RWPE2 (cell line): ENCODE measurements around the gene SLC1A7.
A peak's percentile ranks its signal among the peaks of the same experiment; 100 is the strongest.

Experiments
- ATAC-seq: fragments of 200-7000 bp; cut with Tn5 transposase; 3 replicates; pipeline ENCODE4 v1.9.1; 2021; ENCODE audit warnings: low read depth
- DNase-seq: peaks from one replicate; pipeline ENCODE4 v3.0.0-alpha.2; 2020; ENCODE audit warnings: low spot score
- H3K27ac ChIP-seq: fragments of 450-650 bp; 2 replicates; pipeline ENCODE4 v1.5.1; 2017; ENCODE audit warnings: mild to moderate bottlenecking; ENCODE audit not compliant: poor library complexity, severe bottlenecking
- H3K27me3 ChIP-seq: fragments of 250-450 bp; sonication (Bioruptor Pico); 2 replicates; pipeline ENCODE4 v1.5.1; 2021; ENCODE audit warnings: mild to moderate bottlenecking, moderate library complexity; ENCODE audit not compliant: insufficient read depth, poor library complexity, severe bottlenecking
- H3K36me3 ChIP-seq: fragments of 250-450 bp; sonication (Bioruptor Pico); 2 replicates; pipeline ENCODE4 v1.5.1; 2020; ENCODE audit warnings: low read depth, mild to moderate bottlenecking, moderate library complexity
- H3K4me1 ChIP-seq: fragments of 250-450 bp; sonication (Bioruptor Pico); 2 replicates; pipeline ENCODE4 v1.5.1; 2021; ENCODE audit warnings: mild to moderate bottlenecking, moderate library complexity; ENCODE audit not compliant: insufficient read depth, poor library complexity, severe bottlenecking
- H3K4me3 ChIP-seq: fragments of 250-450 bp; sonication (Bioruptor Pico); 2 replicates; pipeline ENCODE4 v1.5.1; 2021; ENCODE audit warnings: mild to moderate bottlenecking, moderate library complexity; ENCODE audit not compliant: severe bottlenecking
- H3K9me3 ChIP-seq: fragments of 250-450 bp; sonication (Bioruptor Pico); 2 replicates; pipeline ENCODE4 v1.5.1; 2021; ENCODE audit warnings: mild to moderate bottlenecking, moderate library complexity; ENCODE audit not compliant: severe bottlenecking
- TF ChIP-seq, protein P1 (sequence below): fragments of 450-650 bp; IDR thresholded peaks from one replicate; pipeline ENCODE4 v1.5.1; 2017; ENCODE audit warnings: mild to moderate bottlenecking, moderate library complexity; ENCODE audit not compliant: poor library complexity, severe bottlenecking

The SLC1A7 gene

DNA sequence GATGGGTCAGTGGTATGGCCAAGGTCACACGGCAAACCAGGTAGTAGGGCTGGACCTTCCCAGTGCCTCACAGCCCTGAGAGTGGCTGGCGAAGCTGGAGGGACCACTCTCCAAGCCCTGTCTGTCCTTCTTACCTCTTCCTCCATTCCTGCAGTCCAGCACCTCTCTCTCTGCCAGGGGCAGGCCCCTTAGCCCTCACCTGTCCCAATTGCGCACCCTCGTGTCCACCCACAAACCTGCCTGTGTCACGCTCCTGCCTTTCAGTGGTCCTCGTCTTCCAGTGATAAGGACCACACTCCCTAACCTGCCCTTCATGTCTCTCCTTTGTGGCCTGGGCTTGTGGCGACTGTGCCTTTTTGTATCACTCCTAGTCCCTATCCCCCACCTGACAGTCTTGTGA lies 77.0 kb downstream of the SLC1A7 start:
- H3K4me3 ChIP-seq, result no peak overlapping the region
- H3K36me3 ChIP-seq, result no peaks in the 10 kb centered on the region
- no peak for DNase-seq
- TF ChIP-seq, protein P1, sequence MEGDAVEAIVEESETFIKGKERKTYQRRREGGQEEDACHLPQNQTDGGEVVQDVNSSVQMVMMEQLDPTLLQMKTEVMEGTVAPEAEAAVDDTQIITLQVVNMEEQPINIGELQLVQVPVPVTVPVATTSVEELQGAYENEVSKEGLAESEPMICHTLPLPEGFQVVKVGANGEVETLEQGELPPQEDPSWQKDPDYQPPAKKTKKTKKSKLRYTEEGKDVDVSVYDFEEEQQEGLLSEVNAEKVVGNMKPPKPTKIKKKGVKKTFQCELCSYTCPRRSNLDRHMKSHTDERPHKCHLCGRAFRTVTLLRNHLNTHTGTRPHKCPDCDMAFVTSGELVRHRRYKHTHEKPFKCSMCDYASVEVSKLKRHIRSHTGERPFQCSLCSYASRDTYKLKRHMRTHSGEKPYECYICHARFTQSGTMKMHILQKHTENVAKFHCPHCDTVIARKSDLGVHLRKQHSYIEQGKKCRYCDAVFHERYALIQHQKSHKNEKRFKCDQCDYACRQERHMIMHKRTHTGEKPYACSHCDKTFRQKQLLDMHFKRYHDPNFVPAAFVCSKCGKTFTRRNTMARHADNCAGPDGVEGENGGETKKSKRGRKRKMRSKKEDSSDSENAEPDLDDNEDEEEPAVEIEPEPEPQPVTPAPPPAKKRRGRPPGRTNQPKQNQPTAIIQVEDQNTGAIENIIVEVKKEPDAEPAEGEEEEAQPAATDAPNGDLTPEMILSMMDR, result no peak
- no peaks in the 10 kb centered on the region for H3K9me3 ChIP-seq
- H3K4me1 ChIP-seq, result no peaks in the 10 kb centered on the region
- no peak overlapping the region for H3K27ac ChIP-seq
- H3K27me3 ChIP-seq, result peaks cover 34% of the 10 kb centered on the region
- ATAC-seq, result no peak

DNA sequence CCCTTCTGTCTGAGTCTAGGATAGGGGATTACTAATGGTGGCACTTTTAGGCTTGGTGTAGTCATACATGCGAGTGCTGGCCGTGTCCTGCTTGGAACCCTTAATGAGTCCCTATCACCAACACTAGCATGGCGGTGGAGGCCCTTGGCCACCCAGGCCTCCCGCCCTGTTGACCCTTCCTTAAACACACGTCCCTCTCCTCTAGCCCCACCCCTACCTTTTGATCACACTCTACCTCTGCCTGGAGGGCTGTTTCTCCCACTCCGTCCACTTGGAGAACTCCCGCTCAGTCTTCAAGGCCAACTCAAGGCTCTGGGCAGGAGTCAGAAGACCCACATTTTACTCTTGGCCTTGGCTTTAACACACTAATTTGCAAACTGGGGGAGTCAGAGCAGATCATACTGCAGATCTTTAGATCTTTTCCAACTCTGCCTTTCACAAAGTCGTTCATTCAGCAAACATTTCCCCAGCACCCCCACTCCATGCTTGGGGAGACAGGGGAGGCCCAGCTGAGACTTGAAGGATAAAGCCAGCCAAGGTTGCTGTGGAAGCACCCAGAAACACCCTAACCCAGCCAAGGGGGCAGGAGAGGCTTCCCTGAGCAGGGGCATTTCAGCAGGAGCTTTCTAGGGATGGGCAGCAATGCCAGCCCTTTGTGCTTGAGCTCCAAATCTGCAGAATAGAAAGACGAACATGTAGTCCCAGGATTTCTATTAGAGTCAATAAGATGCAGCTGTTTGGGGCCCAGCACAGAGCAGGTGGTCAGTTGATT lies 78.5 kb downstream of the SLC1A7 start:
- H3K36me3 ChIP-seq, result no peaks in the 10 kb centered on the region
- H3K9me3 ChIP-seq, result no peaks in the 10 kb centered on the region
- peaks cover 49% of the 10 kb centered on the region for H3K27me3 ChIP-seq
- H3K4me1 ChIP-seq, result no peaks in the 10 kb centered on the region
- TF ChIP-seq, protein P1, result no peak
- ATAC-seq (no peak), DNase-seq (no peak)
- no peak overlapping the region for H3K4me3 ChIP-seq
- no peak overlapping the region for H3K27ac ChIP-seq

DNA sequence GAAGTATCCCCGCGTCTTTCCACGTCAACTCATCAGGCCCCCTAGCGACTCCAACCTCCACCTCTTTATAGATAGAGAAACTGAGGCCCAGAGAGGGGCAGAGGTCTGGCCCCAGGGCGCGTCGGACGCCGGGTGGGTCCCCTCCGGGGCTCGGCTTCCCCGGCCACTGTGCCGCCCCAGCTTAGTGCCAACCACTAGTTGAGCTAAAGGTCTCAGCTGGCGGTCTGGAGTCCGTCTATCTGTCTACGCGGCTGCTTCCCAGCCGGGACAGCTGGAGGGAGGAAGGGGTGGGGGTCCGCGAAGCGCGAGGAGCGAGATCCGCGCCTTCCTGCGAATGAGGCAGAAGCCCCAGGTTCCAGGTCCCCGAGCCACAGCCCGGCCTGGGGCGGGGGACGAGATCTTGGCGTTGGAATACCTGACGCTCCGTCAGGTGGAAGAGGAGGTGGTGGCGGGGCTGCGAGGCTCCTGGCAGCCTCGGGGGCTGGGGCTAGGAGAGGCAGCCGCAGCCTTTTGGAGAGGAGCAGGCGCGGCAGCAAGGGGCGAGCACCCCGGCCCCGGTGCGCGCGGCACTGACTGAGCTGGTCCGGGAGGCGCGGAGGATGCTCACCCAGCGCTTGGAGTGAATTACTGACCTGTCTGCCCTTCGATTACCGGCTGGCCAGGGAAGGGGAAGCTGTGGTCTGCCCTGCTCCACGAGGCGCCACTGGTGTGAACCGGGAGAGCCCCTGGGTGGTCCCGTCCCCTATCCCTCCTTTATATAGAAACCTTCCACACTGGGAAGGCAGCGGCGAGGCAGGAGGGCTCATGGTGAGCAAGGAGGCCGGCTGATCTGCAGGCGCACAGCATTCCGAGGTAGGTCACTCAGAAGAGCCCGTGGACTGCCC lies 79.5 kb downstream of the SLC1A7 start:
- H3K27me3 ChIP-seq, result peaks cover 49% of the 10 kb centered on the region

DNA sequence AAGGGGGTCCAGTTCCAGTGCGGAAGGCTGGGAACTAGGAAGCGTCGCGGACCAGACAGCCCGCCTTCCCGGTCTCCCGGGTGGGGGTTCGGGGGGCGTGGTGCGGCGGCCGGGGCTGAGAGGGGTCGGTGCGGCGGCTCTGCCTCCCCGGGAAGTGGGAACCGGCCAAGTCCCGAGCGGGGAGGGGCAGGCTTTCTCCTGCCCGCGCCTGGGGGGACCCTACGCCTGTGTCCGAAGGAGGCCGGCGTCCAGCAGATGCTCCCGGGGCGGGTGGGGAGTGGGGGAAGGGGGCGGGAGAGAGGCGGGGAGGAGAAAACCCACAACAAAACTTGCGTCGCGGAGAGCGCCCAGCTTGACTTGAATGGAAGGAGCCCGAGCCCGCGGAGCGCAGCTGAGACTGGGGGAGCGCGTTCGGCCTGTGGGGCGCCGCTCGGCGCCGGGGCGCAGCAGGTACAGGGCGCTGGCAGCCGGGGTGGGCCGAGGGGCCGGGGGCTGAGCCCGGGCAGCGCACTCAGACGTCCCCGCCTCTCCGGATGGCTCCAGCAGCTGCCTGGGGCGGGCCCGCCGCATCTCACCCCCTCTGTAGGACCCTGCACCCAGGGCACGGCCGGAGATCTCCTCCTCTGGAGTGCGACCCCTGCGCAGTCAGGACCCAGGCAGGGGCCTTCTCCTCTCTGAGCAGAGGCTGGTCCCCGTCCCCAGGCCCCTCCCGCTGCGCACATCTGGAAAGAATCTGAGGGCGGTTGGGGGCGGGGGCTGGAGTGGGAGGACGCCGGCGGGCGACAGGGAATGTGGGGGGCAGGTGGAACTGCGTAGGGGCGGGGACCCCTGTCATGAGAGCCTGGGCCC lies 80.4 kb downstream of the SLC1A7 start, which contains the start of gene PODN:
PODN (plus strand) TSS at position 355 of the 849 bp plus-strand sequence. CDS start 7,643 bp downstream, outside the sequence.
- H3K36me3 ChIP-seq, result no peaks in the 10 kb centered on the region
- TF ChIP-seq, protein P1, result no peak
- H3K27ac ChIP-seq, result no peak within 1 kb of the TSS
- DNase-seq, result no peak
- H3K9me3 ChIP-seq, result no peaks in the 10 kb centered on the region
- no peaks in the 10 kb centered on the region for H3K4me1 ChIP-seq
- peak within 1 kb of the TSS; percentile 19 for H3K4me3 ChIP-seq
- peak; percentile 48 for ATAC-seq
- peaks cover 49% of the 10 kb centered on the region for H3K27me3 ChIP-seq

More for the DNA sequence above, 79.5 kb downstream of the SLC1A7 start:
- Histone ChIP-seq H3K27ac (no peak overlapping the region), H3K4me3 (no peak overlapping the region), H3K4me1 (no peaks in the 10 kb centered on the region), H3K36me3 (no peaks in the 10 kb centered on the region), H3K9me3 (no peaks in the 10 kb centered on the region)
- TF ChIP-seq, protein P1, result no peak
- no peak for DNase-seq
- ATAC-seq, result no peak
